KOPT-K1 (cell line): Measurements from ENCODE around the gene VAMP4.

ENCODE experiments used
- H3K27ac ChIP-seq: fragments of 200-600 bp; sonication (generic); 2 replicates; pipeline ENCODE4 v1.5.1; 2016; ENCODE audit warnings: antibody characterized with exemption, mild to moderate bottlenecking, low read depth, low read length; ENCODE audit not compliant: poor library complexity, severe bottlenecking
- H3K36me3 ChIP-seq: fragments of 200-600 bp; sonication (generic); 2 replicates; pipeline ENCODE4 v1.5.1; 2017; ENCODE audit warnings: antibody characterized with exemption, mild to moderate bottlenecking, low read length, moderate library complexity; ENCODE audit not compliant: insufficient read depth
- H3K9me3 ChIP-seq: fragments of 200-600 bp; sonication (generic); 2 replicates; pipeline ENCODE4 v1.5.1; 2017; ENCODE audit warnings: antibody characterized with exemption, low read length, mild to moderate bottlenecking; ENCODE audit not compliant: insufficient read depth, poor library complexity, severe bottlenecking

Gene VAMP4

DNA sequence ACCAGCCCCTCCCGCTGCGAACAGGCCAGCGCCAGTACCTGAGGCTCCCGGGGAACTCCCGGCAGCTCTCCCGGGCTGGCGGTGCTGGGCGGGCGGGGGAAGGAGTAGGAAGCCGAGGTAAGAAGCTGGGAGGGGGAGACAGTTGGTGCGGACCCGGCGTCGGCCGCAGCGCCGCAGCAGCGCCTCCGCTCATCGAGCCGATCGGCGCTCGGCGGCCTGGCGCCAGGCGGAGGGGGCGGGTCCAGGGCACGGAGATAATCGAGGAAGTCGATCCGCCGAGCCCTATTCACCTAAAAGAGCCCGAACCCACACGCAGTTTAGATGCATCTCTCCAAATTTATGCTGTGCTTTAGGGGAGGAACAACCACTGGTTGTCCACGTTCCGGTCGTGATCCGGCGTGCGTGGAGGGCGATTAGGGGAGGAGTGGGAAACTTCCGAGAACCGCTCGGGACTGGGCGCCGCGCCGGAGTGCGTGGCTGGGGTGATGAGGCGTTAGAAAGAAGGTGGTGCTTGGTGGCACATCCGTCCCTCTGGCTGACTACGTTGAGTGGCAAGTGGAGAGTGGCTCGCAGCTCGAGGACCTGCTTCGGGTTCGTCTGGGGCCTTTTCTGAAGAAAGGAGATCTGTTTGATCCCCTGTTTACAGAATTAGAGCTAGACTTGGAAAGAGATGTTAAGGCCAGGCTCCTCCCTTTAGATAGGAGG, at the start of gene VAMP4:
VAMP4 (minus strand) TSS at position 194 of the 705 bp plus-strand sequence. CDS start 3,651 bp downstream, outside the sequence.
- peak within 1 kb of the TSS; percentile 86 for H3K27ac ChIP-seq
- H3K9me3 ChIP-seq, result no peaks in the 10 kb centered on the region
- peaks cover 14% of the 10 kb centered on the region for H3K36me3 ChIP-seq

DNA sequence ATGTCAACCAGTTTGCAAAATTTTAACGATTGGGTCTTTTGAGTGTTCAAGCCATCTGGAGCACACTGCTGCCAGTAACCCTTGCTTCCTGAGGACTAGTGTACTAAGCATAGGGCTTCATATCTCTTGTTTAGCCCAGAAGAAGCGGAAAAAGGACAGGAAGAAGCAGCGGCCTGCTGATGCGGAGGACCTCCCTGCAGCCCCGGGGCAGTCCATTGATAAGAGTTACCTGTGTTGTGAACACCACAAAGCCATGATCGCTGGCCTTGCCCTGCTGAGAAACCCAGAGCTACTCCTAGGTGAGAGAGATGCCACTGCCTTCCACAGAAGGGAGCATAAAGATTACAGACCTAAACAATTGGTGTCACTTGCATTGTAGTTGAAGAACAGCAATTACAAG, 48.5 kb upstream of the VAMP4 start:
- no peaks in the 10 kb centered on the region for H3K9me3 ChIP-seq
- peaks cover 100% of the 10 kb centered on the region for H3K36me3 ChIP-seq

GRCh38 chr1:171788696-171789095, 46.8 kb upstream of the VAMP4 start:
- Histone ChIP-seq H3K9me3 (no peaks in the 10 kb centered on the region), H3K36me3 (peaks cover 100% of the 10 kb centered on the region), H3K27ac (no peak overlapping the region)

More for the DNA sequence above, 48.5 kb upstream of the VAMP4 start:
- no peak overlapping the region for H3K27ac ChIP-seq

DNA sequence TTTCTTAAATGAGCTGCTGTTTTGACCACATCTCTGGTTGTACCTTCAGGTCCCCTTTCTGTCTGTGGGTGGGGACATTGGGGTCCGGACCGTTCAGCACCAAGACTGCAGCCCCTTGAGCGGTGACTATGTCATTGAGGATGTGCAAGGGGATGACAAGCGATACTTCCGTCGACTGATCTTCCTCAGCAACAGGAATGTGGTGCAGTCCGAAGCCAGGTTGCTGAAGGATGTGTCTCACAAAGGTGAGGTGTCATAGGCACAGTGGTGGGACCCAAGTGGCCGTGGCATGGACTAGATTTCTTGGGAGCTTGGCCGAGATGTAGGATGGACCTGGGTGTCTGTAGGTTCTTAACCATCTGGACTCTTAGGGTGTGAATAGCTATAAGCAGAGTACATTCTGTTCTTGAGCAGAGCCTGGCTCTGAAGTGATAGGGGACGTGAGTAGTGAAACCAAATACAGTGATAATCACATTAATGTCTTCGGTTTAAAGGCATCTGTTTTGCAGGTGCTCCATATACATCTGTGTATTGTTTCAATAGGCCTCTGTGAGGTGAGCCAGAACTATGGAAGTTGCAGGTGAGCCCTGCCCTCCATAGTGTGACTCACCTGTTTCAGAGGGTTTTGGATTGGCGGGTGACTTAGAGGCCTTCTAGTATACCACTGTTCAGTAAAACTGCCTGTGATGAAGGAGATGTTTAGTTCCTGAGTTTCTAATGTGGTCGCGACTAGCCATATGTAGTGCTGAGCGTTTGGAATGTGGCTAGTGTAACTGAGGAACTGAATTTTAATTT, 46.0 kb upstream of the VAMP4 start:
- H3K27ac ChIP-seq, result no peak overlapping the region
- H3K9me3 ChIP-seq, result no peaks in the 10 kb centered on the region
- peaks cover 99% of the 10 kb centered on the region for H3K36me3 ChIP-seq

DNA sequence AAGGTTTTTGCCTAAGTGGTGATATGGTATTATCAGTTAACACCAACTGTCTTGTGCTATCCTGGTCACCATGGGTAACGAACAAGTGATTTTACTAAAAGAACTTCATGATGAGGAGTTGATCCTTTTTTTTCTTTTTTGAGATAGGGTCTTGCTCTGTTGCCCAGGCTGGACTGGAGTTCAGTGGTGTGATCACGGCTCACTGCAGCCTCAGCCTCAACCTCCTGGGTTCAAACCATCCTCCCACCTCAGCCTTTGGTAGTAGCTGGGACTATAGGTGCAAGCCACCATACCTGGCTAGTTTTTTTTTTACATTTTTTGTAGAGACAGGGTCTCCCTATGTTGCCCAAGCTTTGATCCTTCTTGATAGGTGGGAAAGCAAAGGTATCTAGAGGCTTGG, 44.7 kb upstream of the VAMP4 start:
- no peaks in the 10 kb centered on the region for H3K9me3 ChIP-seq
- H3K36me3 ChIP-seq, result peaks cover 86% of the 10 kb centered on the region

DNA sequence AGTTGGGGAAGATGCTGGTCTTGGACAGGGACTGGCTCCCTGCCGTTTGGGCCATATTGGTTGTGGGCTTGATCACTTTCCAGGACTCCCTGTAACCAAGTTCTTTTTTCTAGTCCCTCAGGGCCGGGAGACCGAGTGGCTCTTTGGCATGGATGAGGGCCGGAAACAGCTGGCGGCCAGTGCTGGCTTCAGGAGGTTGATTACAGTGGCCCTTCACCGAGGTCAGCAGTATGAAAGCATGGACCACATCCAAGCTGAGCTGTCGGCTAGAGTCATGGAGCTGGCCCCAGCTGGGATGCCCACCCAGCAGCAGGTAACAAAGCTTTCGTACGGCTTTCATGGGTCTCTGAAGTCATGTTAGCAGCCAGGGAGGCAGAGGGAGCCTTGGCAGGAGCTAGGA, 43.9 kb upstream of the VAMP4 start:
- peaks cover 78% of the 10 kb centered on the region for H3K36me3 ChIP-seq
- no peak overlapping the region for H3K27ac ChIP-seq
- no peaks in the 10 kb centered on the region for H3K9me3 ChIP-seq

More for the DNA sequence above, 44.7 kb upstream of the VAMP4 start:
- H3K27ac ChIP-seq, result no peak overlapping the region

GRCh38 chr1:171784784-171785183, 42.9 kb upstream of the VAMP4 start:
- Histone ChIP-seq H3K9me3 (no peaks in the 10 kb centered on the region), H3K36me3 (peaks cover 68% of the 10 kb centered on the region), H3K27ac (no peak overlapping the region)

DNA sequence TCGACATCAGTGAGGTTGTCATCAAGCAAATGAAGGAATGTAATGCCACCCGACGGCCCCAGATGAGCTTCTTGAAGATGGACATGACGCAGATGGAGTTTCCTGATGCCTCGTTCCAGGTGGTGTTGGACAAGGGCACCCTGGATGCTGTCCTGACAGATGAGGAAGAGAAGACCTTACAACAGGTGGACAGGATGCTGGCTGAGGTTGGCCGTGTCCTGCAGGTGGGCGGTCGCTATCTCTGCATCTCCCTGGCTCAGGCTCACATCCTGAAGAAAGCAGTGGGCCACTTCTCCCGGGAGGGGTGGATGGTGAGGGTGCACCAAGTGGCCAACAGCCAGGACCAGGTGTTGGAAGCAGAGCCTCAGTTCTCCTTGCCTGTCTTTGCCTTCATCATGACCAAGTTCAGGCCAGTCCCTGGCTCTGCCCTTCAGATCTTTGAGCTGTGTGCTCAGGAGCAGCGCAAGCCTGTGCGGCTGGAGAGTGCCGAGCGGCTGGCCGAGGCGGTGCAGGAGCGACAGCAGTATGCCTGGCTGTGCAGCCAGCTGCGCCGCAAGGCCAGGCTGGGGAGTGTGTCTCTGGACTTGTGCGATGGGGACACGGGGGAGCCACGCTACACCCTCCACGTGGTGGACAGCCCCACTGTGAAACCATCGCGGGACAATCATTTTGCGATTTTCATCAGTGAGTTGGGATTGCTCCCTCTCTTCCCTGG, 42.1 kb upstream of the VAMP4 start:
- H3K9me3 ChIP-seq, result no peaks in the 10 kb centered on the region
- H3K27ac ChIP-seq, result no peak overlapping the region
- peaks cover 60% of the 10 kb centered on the region for H3K36me3 ChIP-seq

DNA sequence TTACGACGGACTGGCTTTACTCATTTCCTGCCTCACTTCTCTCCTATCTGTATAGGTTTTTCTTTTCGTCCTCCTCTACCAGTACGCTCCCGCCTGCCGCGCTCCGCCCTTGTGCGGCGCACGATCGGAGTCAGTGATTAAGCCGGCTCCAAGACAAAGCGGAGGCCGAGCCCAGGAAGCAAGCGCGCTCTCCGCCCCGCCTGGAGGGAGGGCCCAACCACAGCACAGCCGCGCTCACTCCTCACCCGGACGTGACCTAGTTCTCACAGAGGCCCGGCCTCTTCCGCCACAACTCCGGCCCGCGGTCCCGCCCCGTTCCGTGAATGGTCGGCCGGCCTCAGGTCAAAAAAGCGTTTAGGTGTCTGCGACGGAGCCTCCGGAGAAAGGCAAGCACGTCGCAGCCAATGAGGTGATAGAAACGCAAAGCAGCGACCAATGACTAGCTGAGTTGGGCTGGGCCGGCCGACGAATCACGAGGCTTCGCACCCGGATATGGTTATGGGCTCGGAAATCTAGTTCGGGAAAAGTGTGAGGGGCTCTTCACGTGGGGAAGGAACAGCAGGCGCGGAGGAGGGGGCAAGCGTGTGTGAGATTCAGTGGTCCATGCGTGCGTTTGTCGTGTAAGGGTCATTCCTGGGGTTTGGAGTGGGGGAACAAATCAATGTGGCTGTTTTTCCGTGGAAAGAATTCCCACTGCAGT, 39.5 kb upstream of the VAMP4 start, which contains the start of gene METTL13:
METTL13 (plus strand) TSS at position 485 of the 700 bp plus-strand sequence. CDS start 308 bp downstream, outside the sequence.
- Histone ChIP-seq H3K9me3 (no peaks in the 10 kb centered on the region), H3K27ac (peak within 1 kb of the TSS; percentile 80), H3K36me3 (peaks cover 34% of the 10 kb centered on the region)

DNA sequence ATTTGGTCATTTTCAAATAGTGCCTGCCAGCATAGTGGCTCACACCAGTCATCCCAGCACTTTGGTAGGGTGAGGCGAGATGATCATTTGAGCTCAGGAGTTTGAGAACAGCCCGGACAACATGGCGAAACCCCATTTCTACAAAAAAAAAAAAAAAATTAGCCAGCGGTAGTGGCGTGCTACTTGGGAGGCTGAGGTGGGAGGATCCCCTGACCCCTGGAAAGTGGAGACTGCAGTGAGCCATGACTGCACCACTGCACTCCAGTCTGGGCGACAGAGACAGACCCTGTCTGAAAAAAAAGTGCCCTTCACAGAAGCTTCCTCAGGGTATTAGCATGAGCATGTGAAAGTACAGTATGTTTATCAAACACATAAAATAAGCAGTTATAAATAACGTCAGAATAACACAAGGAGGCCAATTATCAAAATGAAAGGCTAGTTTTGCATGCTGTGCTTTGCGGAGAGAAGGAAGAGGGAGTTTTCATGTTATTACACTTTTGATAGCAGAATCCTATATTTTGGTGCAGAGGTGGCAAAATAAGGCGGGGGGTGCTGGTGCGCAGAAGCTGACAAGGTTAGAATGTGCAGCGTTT, 38.8 kb upstream of the VAMP4 start:
- Histone ChIP-seq H3K9me3 (no peaks in the 10 kb centered on the region), H3K27ac (peak overlapping the region; percentile 73), H3K36me3 (peaks cover 27% of the 10 kb centered on the region)

GRCh38 chr1:171772312-171772711, 30.4 kb upstream of the VAMP4 start:
- Histone ChIP-seq H3K36me3 (no peaks in the 10 kb centered on the region), H3K27ac (no peak overlapping the region)

GRCh38 chr1:171769754-171770153, 27.9 kb upstream of the VAMP4 start:
- Histone ChIP-seq H3K9me3 (no peaks in the 10 kb centered on the region), H3K36me3 (no peaks in the 10 kb centered on the region)

More at GRCh38 chr1:171772312-171772711, 30.4 kb upstream of the VAMP4 start:
- no peaks in the 10 kb centered on the region for H3K9me3 ChIP-seq

DNA sequence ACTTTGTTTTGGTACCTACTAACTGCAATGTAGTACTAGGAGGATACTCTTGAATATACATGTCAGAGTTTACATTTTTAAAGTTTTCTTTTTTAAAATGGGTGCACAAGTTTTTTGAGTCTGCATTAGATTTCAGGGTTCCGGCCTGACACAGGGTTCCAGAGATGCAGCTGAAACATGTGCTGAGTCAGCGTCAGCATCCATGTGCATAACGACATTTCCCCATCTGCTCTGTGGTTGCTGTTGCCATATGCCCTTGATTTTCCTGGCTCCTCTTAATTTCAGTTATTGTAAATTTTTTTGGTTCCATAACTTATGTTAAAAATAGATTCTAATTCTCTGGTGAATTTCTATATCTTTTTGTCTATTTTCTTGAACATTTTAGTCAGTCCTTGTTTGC, 27.3 kb upstream of the VAMP4 start:
- H3K9me3 ChIP-seq, result no peaks in the 10 kb centered on the region

More at GRCh38 chr1:171769754-171770153, 27.9 kb upstream of the VAMP4 start:
- no peak overlapping the region for H3K27ac ChIP-seq

GRCh38 chr1:171763764-171764163, 21.9 kb upstream of the VAMP4 start:
- no peaks in the 10 kb centered on the region for H3K36me3 ChIP-seq
- no peaks in the 10 kb centered on the region for H3K9me3 ChIP-seq
- H3K27ac ChIP-seq, result no peak overlapping the region

More for the DNA sequence above, 27.3 kb upstream of the VAMP4 start:
- H3K36me3 ChIP-seq, result no peaks in the 10 kb centered on the region
- H3K27ac ChIP-seq, result no peak overlapping the region
